HG02973 (cell line): Measurements from ENCODE around the gene SDF4.

Source experiments
- ATAC-seq: cut with Tn5 transposase; IDR thresholded peaks from one replicate; pipeline ENCODE4 v1.9.1; 2021; ENCODE audit warnings: moderate library complexity; ENCODE audit not compliant: unreplicated experiment

Gene SDF4

GRCh38 chr1:1231400-1232207, at the start of gene SDF4:
Gene SDF4, minus strand, starts transcription at chr1:1232001. Its CDS starts 3,229 bp downstream, at chr1:1228772.
- peak; percentile 78 for ATAC-seq

DNA sequence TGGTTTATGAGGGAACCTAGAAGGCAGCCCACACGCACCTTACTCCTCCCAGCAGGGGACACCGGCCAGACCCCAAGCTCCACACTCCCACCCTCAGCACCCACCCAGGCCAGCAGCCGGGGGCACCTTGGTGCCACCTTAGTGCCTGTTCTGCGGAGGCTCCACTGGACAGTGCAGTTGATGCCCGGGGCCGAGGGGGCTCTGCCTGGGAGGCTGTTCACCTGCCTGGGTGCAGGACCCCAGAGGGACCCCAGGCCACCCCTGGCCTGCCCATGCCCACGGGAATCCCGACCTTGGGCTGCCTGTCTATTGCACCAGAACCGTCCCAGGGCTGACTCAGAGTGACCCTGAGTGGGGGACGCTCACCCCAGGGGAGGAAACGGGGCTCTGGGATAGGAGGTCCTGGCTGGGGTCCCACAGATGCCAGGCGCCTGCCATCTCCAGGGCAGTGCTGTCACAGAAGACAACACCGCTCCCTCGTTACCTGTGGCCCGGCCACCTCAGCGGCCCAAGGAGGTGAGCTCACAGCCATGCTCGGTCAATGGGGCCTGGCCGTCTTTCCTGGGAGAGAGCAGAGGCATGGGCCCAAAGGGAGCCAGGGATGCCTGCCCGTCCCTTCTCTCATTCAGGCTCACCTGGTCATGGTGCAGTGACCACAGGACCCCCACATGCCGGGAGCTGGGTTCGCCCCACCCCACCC, 49.1 kb upstream of the SDF4 start:
- ATAC-seq: no peak

DNA sequence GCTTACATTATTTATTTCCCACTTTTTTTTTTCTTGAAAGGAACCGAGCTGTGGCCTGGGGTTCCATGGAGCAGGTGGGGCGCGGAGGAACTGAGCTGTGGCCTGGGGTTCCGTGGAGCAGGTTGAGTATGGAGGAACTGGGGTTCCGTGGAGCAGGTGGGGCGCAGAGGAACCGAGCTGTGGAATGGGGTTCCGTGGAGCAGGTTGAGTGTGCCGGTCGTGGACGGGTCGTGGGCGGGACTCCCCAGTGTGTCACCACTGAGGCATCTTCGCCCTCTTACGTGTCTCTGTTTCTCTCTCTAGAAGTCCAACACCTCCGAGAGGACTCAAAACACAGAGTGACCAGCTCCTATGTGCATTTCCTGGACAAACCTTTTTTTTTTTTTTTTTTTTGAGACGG, 47.2 kb upstream of the SDF4 start:
- no peak for ATAC-seq

DNA sequence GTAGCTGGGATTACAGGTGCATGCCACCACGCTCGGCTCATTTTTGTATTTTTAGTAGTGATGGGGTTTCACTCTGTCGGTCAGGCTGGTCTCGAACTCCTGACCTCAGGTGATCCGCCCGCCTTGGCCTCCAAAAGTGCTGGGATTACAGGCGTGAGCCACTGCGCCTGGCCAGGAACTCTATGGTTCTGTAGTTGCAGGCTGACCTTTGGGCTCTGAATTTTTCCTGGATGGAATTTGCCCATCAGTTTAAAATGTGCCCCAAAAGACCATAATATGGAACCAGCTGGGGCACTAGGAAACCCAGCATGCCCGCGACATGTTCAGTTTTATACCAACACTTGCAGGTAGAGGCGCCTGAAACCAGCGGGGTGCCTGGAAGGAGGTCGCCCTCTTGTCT, 46.8 kb upstream of the SDF4 start:
- no peak for ATAC-seq

GRCh38 chr1:1275836-1276235, 44.0 kb upstream of the SDF4 start:
- ATAC-seq: no peak

- ATAC-seq: no peak
Observed at GRCh38 chr1:1274931-1275431, 43.2 kb upstream of the SDF4 start.

DNA sequence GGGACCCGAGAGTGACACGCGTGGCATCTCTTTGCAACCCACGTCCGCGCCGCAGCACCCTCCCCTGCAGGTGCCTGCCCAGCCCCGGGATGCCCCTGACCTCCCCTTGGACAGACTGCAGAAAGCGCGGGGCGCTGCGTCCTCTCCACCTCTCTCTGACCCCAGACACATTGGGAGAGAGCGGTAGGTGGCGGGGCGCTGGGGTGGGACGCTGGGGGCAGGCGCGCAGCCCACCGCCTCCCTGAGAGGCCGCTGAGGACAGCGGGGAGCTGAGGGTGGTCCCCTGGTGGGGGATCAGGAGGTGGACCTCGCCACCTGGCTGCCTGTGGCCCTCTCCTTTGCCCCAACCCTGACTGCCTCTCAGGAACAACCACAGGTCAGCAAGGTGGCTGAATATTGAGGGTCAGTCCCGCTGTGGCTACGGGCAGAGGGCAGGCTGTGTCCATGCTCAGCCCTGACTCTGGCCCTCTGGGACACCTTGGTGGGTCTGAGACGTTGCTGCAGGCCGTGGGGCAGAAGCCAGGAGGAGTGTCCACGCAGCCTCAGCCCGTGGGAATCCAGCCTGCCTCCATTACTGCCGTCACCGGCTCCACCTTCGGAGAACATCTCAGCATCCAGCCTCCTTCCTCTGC, 42.6 kb upstream of the SDF4 start:
- ATAC-seq: no peak

GRCh38 chr1:1273512-1274298, 41.9 kb upstream of the SDF4 start, which contains the start of gene UBE2J2:
Gene UBE2J2, minus strand, starts transcription at chr1:1273854. Its CDS starts 5,862 bp downstream, at chr1:1267992.
- ATAC-seq: peak; percentile 74

DNA sequence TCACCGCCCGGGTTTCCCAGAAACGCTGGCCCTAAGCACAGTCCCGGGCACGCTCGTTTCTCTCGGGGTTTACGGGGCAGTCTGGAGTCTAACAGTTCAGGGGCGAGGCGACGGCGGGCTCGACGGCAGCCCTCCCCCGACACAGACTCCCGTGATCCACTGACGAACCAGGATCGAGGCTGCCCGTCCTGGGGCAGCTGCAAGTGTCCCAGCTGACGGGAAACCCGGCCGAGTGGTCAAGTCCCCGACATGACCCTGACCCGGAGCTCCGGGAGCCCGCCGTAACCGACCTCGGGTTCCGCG, 41.4 kb upstream of the SDF4 start:
- ATAC-seq: peak; percentile 19

DNA sequence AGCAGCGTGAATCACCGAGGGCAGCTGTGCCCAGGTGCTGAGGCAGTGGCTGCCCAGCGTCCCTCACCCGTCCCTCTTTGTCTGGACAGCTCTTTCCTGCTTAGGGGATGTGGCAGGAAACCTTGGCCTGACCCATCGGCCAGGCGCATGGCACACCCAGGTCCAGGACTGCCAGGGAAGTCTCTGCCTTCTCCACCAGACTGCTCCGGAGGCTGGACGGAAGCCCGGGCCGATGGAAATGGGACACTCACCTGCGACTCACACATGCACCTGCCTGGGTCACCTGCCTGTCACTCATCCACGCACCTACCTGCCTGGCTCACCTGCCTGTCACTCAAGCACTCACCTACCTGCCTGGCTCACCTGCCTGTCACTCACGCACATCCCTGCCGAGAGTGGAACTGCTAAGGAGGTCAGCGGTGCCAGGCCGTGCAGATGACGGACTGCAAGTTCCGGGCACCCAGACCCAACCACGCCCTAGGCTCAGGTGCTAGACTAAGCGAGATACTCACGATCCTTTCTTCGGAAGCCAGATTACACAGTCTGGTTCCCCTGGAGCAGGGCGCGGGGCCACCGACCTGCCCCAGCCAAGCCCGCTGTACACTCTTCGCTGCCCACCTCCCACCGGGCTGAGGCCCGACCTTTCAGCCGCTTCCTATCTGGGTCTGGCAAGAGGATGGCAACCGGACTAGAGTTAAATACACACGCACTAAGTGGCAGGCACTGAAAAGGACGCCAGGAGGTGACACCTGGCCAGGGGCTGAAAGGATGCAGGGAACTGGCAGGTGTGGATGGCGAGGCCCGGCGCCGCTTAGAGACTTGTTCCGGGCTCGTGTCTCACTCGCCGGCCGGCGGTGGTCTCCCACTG, 40.8 kb upstream of the SDF4 start:
- ATAC-seq: no peak

GRCh38 chr1:1270813-1271212, 39.0 kb upstream of the SDF4 start:
- no peak for ATAC-seq

- ATAC-seq: no peak
Observed at GRCh38 chr1:1268284-1268682, 36.5 kb upstream of the SDF4 start.

- no peak for ATAC-seq
Observed at GRCh38 chr1:1267488-1268283, 35.9 kb upstream of the SDF4 start.

GRCh38 chr1:1264868-1265272, 33.1 kb upstream of the SDF4 start:
- no peak for ATAC-seq

DNA sequence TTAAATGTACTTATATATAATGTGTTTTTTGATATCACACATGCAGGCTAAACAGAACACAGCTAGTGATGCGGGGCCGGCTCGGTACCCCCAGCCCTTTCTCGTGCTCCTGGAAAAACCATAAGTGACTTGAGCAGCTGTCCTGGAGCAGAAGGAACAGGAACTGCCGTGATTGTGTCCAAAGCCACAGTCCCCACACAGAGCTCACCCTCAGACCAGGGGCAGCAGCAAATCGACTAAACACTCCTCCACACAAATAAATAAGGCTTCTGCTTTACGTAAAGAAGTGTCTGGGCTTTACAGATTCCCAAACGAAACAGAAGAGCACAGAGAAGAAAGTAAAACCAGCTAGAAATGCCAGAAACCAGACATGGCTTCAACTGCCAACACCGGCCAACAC, 32.2 kb upstream of the SDF4 start:
- ATAC-seq: no peak

DNA sequence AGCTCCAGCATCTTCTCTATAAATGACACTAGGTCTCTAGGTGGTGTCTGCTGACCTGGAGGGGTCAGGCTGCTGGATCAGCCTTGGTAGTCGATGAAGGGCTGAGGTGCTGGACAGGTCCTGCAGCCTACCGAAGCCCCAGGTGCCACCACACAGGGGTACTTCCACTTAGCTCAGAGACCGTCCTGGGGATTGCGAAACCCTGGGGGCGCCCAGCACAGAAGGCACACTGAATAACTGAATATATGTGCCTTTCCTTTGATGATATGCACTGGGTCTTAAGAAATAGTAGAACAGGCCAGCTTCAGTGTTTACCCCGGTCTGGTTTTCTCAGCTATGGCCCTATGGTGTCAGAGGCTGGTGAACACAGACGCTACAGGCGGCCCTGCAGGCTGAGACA, 31.0 kb upstream of the SDF4 start:
- no peak for ATAC-seq

GRCh38 chr1:1262071-1262470, 30.3 kb upstream of the SDF4 start:
- no peak for ATAC-seq

GRCh38 chr1:1260843-1261560, 29.2 kb upstream of the SDF4 start:
- no peak for ATAC-seq
